T-helper 22 cell (primary cell): ENCODE results near the gene BAZ2A.
A peak's percentile ranks its signal among the peaks of the same experiment; 100 is the strongest.

Experiments used
- DNase-seq: peaks from one replicate; pipeline ENCODE4 v3.0.0-alpha.2; 2020; ENCODE audit warnings: low read depth

Gene BAZ2A

GRCh38 chr12:56634837-56635791 lies 5.0 kb upstream of the BAZ2A start:
- peak; percentile 53 for DNase-seq

- peak; percentile 11 for DNase-seq
Observed at GRCh38 chr12:56634242-56634836, 4.2 kb upstream of the BAZ2A start.

GRCh38 chr12:56633468-56634241 lies 3.5 kb upstream of the BAZ2A start:
- DNase-seq = no peak

GRCh38 chr12:56632701-56633467 lies 2.8 kb upstream of the BAZ2A start:
- no peak for DNase-seq

- peak; percentile 39 for DNase-seq
Observed at GRCh38 chr12:56631790-56632700, 1.9 kb upstream of the BAZ2A start.

- peak; percentile 52 for DNase-seq
Observed at GRCh38 chr12:56629459-56630179, 507 bp downstream of the BAZ2A start.

- DNase-seq = peak; percentile 46
Observed at GRCh38 chr12:56628671-56629458, 1.3 kb downstream of the BAZ2A start.

- DNase-seq = no peak
Observed at GRCh38 chr12:56626701-56627100, 3.4 kb downstream of the BAZ2A start.

- DNase-seq = no peak
Observed at GRCh38 chr12:56622535-56622934, 7.6 kb downstream of the BAZ2A start.

- DNase-seq = no peak
Observed at GRCh38 chr12:56616925-56617324, 13.2 kb downstream of the BAZ2A start.

- DNase-seq = no peak
Observed at GRCh38 chr12:56616244-56616643, 13.9 kb downstream of the BAZ2A start.

GRCh38 chr12:56614627-56615026 lies 15.5 kb downstream of the BAZ2A start:
- no peak for DNase-seq

- DNase-seq = no peak
Observed at GRCh38 chr12:56604355-56604754, 25.8 kb downstream of the BAZ2A start.

- no peak for DNase-seq
Observed at GRCh38 chr12:56602239-56602638, 27.9 kb downstream of the BAZ2A start.

GRCh38 chr12:56601503-56601902 lies 28.6 kb downstream of the BAZ2A start:
- peak; percentile 5 for DNase-seq

- no peak for DNase-seq
Observed at GRCh38 chr12:56600753-56601152, 29.4 kb downstream of the BAZ2A start.

GRCh38 chr12:56599797-56600196 lies 30.3 kb downstream of the BAZ2A start:
- DNase-seq = no peak

GRCh38 chr12:56599041-56599440 lies 31.1 kb downstream of the BAZ2A start:
- DNase-seq = no peak

- DNase-seq = no peak
Observed at GRCh38 chr12:56596815-56597214, 33.3 kb downstream of the BAZ2A start.
